ENCODE measurements around the gene MBD5.

Gene MBD5

GRCh38 chr2:148240838-148241237 is 219.9 kb downstream of the MBD5 start:
- no peak for DNase-seq (ENCODE audit: insufficient read length, low spot score)
- TF ChIP-seq POLR2A (IDR thresholded peaks at IDR 0.05; ENCODE audit: low read depth, low read length): no peak
- no peak for FAIRE-seq

- TF ChIP-seq POLR2A (IDR thresholded peaks at IDR 0.05; ENCODE audit: low read depth, low read length): no peak
- FAIRE-seq (peak; percentile 97), DNase-seq (ENCODE audit: insufficient read length, low spot score) (peak; percentile 21)
Observed at GRCh38 chr2:148244593-148245292, 223.9 kb downstream of the MBD5 start.

GRCh38 chr2:148251993-148252392 is 231.1 kb downstream of the MBD5 start:
- no peak for FAIRE-seq
- TF ChIP-seq POLR2A (IDR thresholded peaks at IDR 0.05; ENCODE audit: low read depth, low read length): no peak

GRCh38 chr2:148252646-148253045 is 231.8 kb downstream of the MBD5 start:
- no peak for TF ChIP-seq POLR2A (IDR thresholded peaks at IDR 0.05; ENCODE audit: low read depth, low read length)
- no peak for DNase-seq (ENCODE audit: insufficient read length, low spot score)

More at GRCh38 chr2:148251993-148252392, 231.1 kb downstream of the MBD5 start:
- DNase-seq (ENCODE audit: insufficient read length, low spot score): no peak

GRCh38 chr2:148253685-148254084 is 232.8 kb downstream of the MBD5 start:
- no peak for DNase-seq (ENCODE audit: insufficient read length, low spot score)
- TF ChIP-seq POLR2A (IDR thresholded peaks at IDR 0.05; ENCODE audit: low read depth, low read length): no peak
- FAIRE-seq: no peak

More at GRCh38 chr2:148252646-148253045, 231.8 kb downstream of the MBD5 start:
- no peak for FAIRE-seq

GRCh38 chr2:148255929-148256328 is 235.0 kb downstream of the MBD5 start:
- no peak for TF ChIP-seq POLR2A (IDR thresholded peaks at IDR 0.05; ENCODE audit: low read depth, low read length)
- DNase-seq (ENCODE audit: insufficient read length, low spot score) (no peak), FAIRE-seq (no peak)

GRCh38 chr2:148257276-148257675 is 236.4 kb downstream of the MBD5 start:
- TF ChIP-seq POLR2A (IDR thresholded peaks at IDR 0.05; ENCODE audit: low read depth, low read length): no peak
- DNase-seq (ENCODE audit: insufficient read length, low spot score) (no peak), FAIRE-seq (no peak)

- TF ChIP-seq POLR2A (IDR thresholded peaks at IDR 0.05; ENCODE audit: low read depth, low read length): no peak
- FAIRE-seq (no peak), DNase-seq (ENCODE audit: insufficient read length, low spot score) (no peak)
Observed at GRCh38 chr2:148258124-148258523, 237.2 kb downstream of the MBD5 start.

- DNase-seq (ENCODE audit: insufficient read length, low spot score) (no peak), FAIRE-seq (no peak)
- TF ChIP-seq POLR2A (IDR thresholded peaks at IDR 0.05; ENCODE audit: low read depth, low read length): no peak
Observed at GRCh38 chr2:148259674-148260073, 238.8 kb downstream of the MBD5 start.

GRCh38 chr2:148263890-148264289 is 243.0 kb downstream of the MBD5 start:
- TF ChIP-seq POLR2A (IDR thresholded peaks at IDR 0.05; ENCODE audit: low read depth, low read length): no peak

GRCh38 chr2:148273158-148273691 is 252.3 kb downstream of the MBD5 start:
- no peak for TF ChIP-seq POLR2A (IDR thresholded peaks at IDR 0.05; ENCODE audit: low read depth, low read length)

More at GRCh38 chr2:148263890-148264289, 243.0 kb downstream of the MBD5 start:
- no peak for FAIRE-seq
- DNase-seq (ENCODE audit: insufficient read length, low spot score): no peak

GRCh38 chr2:148279216-148279615 is 258.3 kb downstream of the MBD5 start:
- FAIRE-seq: no peak
- DNase-seq (ENCODE audit: insufficient read length, low spot score): no peak
- TF ChIP-seq POLR2A (IDR thresholded peaks at IDR 0.05; ENCODE audit: low read depth, low read length): no peak

More at GRCh38 chr2:148273158-148273691, 252.3 kb downstream of the MBD5 start:
- DNase-seq (ENCODE audit: insufficient read length, low spot score) (no peak), FAIRE-seq (peak; percentile 55)

- no peak for DNase-seq (ENCODE audit: insufficient read length, low spot score)
- no peak for FAIRE-seq
- TF ChIP-seq POLR2A (IDR thresholded peaks at IDR 0.05; ENCODE audit: low read depth, low read length): no peak
Observed at GRCh38 chr2:148282201-148282600, 261.3 kb downstream of the MBD5 start.

GRCh38 chr2:148292431-148292830 is 271.5 kb downstream of the MBD5 start:
- FAIRE-seq (no peak), DNase-seq (ENCODE audit: insufficient read length, low spot score) (no peak)
- TF ChIP-seq POLR2A (IDR thresholded peaks at IDR 0.05; ENCODE audit: low read depth, low read length): no peak

- TF ChIP-seq POLR2A (IDR thresholded peaks at IDR 0.05; ENCODE audit: low read depth, low read length): no peak
- DNase-seq (ENCODE audit: insufficient read length, low spot score) (peak; percentile 6), FAIRE-seq (peak; percentile 83)
Observed at GRCh38 chr2:148298196-148298595, 277.3 kb downstream of the MBD5 start.

Data from H54 (cell line).